ENCODE data around the gene RBPJL. TPM values are rescaled to one million over a fixed set of nuclear protein-coding genes. Genes with fewer than 3 reads are reported as not detected.

The RBPJL gene
- total and polyA plus RNA-seq, 2 of the 13 experiments (the other 11 are each of a cell fraction or from before 2014, with no cell fraction given), result not detected

DNA sequence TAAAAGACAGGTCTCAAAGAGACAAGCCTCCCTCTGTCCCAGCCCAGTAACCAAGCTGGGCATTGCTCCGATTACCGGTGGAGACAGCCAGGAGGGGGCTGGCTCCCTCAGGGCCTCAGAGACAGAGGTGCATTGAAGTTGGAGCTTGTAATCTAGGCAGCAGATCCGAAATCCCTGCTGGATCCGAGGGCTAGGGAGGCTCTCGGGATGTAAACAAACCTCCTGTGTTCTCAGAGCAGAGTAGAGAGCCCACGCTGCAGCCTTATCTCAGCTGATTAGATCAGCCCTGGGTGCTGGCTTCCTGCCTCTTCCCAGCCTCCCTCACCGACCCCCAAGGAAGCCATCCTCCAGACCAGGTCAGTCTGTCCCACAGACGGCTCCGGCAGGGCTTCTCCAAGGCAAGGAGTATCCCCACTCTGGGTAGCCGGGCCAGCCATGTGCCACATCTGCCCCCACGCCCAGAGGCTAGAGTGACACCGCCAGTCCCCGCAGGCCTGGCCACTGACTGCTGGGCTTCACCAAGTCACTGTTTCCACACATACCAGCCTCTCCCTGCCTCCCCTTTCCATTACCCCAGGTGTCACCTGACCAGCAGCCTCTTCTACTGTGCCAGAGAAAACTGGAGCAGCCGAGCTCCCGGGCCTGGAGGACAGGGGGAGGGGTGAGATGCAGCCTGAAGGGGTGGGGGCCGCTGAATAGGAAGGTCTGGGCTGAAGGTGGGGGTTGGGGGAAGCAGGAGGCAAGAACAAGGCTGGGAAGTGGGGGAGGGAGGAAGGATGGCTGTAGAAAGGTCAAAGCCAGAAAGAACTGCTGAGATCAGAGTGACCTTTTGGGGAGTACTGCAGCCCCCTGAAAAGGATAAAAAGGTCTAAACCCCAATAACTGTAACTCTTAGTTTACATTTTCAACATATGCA is 35.6 kb downstream of the RBPJL start (continued):
- TF ChIP-seq, protein P1, sequence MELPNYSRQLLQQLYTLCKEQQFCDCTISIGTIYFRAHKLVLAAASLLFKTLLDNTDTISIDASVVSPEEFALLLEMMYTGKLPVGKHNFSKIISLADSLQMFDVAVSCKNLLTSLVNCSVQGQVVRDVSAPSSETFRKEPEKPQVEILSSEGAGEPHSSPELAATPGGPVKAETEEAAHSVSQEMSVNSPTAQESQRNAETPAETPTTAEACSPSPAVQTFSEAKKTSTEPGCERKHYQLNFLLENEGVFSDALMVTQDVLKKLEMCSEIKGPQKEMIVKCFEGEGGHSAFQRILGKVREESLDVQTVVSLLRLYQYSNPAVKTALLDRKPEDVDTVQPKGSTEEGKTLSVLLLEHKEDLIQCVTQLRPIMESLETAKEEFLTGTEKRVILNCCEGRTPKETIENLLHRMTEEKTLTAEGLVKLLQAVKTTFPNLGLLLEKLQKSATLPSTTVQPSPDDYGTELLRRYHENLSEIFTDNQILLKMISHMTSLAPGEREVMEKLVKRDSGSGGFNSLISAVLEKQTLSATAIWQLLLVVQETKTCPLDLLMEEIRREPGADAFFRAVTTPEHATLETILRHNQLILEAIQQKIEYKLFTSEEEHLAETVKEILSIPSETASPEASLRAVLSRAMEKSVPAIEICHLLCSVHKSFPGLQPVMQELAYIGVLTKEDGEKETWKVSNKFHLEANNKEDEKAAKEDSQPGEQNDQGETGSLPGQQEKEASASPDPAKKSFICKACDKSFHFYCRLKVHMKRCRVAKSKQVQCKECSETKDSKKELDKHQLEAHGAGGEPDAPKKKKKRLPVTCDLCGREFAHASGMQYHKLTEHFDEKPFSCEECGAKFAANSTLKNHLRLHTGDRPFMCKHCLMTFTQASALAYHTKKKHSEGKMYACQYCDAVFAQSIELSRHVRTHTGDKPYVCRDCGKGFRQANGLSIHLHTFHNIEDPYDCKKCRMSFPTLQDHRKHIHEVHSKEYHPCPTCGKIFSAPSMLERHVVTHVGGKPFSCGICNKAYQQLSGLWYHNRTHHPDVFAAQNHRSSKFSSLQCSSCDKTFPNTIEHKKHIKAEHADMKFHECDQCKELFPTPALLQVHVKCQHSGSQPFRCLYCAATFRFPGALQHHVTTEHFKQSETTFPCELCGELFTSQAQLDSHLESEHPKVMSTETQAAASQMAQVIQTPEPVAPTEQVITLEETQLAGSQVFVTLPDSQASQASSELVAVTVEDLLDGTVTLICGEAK (IDR thresholded peaks at IDR 0.05), result no peak
- TF ChIP-seq, protein P1 (CRISPR knock-in tag; IDR thresholded peaks at IDR 0.05), result peak; percentile 76; the same call in 1 of the 2 replicates
- TF ChIP-seq ZNF546 (CRISPR knock-in tag; conservative IDR thresholded peaks at IDR 0.05) (peak; percentile 67; the same call in 1 of the 2 replicates), RFXANK (CRISPR knock-in tag; IDR thresholded peaks at IDR 0.05) (no peak), ZNF382 (CRISPR knock-in tag; IDR thresholded peaks at IDR 0.05; ENCODE audit: borderline replicate concordance) (no peak), PITX1 (CRISPR knock-in tag; IDR thresholded peaks at IDR 0.05) (peak; percentile 71), TP53 (CRISPR knock-in tag; conservative IDR thresholded peaks at IDR 0.05) (no peak; the same call in 1 of the 2 replicates), IKZF4 (CRISPR knock-in tag; IDR thresholded peaks at IDR 0.05; ENCODE audit: borderline replicate concordance, low read depth, not compliant biosample characterization) (peak; percentile 51), ZNF350 (CRISPR knock-in tag; IDR thresholded peaks at IDR 0.05; ENCODE audit: borderline replicate concordance, low read depth) (peak; percentile 70; the same call in 1 of the 2 replicates), GZF1 (CRISPR knock-in tag; IDR thresholded peaks at IDR 0.05) (no peak; the same call in 1 of the 2 replicates), FOXC1 (CRISPR knock-in tag; IDR thresholded peaks at IDR 0.05; ENCODE audit: borderline replicate concordance) (peak; percentile 52)
- TF ChIP-seq, protein P2, sequence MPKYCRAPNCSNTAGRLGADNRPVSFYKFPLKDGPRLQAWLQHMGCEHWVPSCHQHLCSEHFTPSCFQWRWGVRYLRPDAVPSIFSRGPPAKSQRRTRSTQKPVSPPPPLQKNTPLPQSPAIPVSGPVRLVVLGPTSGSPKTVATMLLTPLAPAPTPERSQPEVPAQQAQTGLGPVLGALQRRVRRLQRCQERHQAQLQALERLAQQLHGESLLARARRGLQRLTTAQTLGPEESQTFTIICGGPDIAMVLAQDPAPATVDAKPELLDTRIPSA (CRISPR knock-in tag; IDR thresholded peaks at IDR 0.05; ENCODE audit: borderline replicate concordance), result no peak
- TF ChIP-seq, protein P3, sequence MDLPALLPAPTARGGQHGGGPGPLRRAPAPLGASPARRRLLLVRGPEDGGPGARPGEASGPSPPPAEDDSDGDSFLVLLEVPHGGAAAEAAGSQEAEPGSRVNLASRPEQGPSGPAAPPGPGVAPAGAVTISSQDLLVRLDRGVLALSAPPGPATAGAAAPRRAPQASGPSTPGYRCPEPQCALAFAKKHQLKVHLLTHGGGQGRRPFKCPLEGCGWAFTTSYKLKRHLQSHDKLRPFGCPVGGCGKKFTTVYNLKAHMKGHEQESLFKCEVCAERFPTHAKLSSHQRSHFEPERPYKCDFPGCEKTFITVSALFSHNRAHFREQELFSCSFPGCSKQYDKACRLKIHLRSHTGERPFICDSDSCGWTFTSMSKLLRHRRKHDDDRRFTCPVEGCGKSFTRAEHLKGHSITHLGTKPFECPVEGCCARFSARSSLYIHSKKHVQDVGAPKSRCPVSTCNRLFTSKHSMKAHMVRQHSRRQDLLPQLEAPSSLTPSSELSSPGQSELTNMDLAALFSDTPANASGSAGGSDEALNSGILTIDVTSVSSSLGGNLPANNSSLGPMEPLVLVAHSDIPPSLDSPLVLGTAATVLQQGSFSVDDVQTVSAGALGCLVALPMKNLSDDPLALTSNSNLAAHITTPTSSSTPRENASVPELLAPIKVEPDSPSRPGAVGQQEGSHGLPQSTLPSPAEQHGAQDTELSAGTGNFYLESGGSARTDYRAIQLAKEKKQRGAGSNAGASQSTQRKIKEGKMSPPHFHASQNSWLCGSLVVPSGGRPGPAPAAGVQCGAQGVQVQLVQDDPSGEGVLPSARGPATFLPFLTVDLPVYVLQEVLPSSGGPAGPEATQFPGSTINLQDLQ (CRISPR knock-in tag; IDR thresholded peaks at IDR 0.05), result no peak
- TF ChIP-seq, protein P4, sequence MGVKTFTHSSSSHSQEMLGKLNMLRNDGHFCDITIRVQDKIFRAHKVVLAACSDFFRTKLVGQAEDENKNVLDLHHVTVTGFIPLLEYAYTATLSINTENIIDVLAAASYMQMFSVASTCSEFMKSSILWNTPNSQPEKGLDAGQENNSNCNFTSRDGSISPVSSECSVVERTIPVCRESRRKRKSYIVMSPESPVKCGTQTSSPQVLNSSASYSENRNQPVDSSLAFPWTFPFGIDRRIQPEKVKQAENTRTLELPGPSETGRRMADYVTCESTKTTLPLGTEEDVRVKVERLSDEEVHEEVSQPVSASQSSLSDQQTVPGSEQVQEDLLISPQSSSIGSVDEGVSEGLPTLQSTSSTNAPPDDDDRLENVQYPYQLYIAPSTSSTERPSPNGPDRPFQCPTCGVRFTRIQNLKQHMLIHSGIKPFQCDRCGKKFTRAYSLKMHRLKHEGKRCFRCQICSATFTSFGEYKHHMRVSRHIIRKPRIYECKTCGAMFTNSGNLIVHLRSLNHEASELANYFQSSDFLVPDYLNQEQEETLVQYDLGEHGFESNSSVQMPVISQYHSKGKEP (CRISPR knock-in tag; IDR thresholded peaks at IDR 0.05), result no peak

Data from HepG2 (cell line).